Measurements from ENCODE around the gene ZNF227. TPM values are rescaled to one million over a fixed set of nuclear protein-coding genes. Genes with fewer than 3 reads are reported as not detected.

Gene ZNF227
- polyA plus RNA-seq, 3 donors = 2.6 to 4.9 (median 3.8) TPM

GRCh38 chr19:44192127-44192526 is 20.2 kb upstream of the ZNF227 start:
- no peaks in the 10 kb centered on the region for H3K4me1 ChIP-seq (ENCODE audit: control insufficient read depth in 1 of 2, insufficient read depth in 2 of 2, low read length in 2 of 2)
- no peak overlapping the region for H2AFZ ChIP-seq (ENCODE audit: insufficient read depth, low read depth, low read length, poor library complexity, severe bottlenecking)
- peaks cover 8 to 42% of the 10 kb centered on the region in 2 donors for H3K9me3 ChIP-seq (replicated peaks in 1 of 2; ENCODE audit: control insufficient read depth in 1 of 2, insufficient read depth in 1 of 2, low read length in 2 of 2)
- no peak overlapping the region for H3K4me3 ChIP-seq (replicated peaks in 1 of 3; ENCODE audit: low read depth in 2 of 3, low read length in 3 of 3)
- no peak overlapping the region for H3K4me2 ChIP-seq (replicated peaks; ENCODE audit: extremely low read depth, low read length, poor library complexity, severe bottlenecking)
- no peak overlapping the region for H3K27ac ChIP-seq (ENCODE audit: low read depth in 1 of 2, low read length in 2 of 2)
- intact Hi-C loops (cut with micrococcal nuclease) = no loop called here
- Mint-ChIP-seq H3K36me3 (no peaks in the 10 kb centered on the region), H3K27me3 (ENCODE audit: low read depth in 3 of 3) (peaks cover 0 to 4% (median 1%) of the 10 kb centered on the region in 3 donors), H3K9me3 (peaks cover 19 to 43% (median 22%) of the 10 kb centered on the region in 7 donors), H3K27ac (no peak overlapping the region), H3K4me1 (no peaks in the 10 kb centered on the region), H3K4me3 (no peak overlapping the region)
- DNase-seq = no peak
- no peak for TF ChIP-seq CTCF (IDR thresholded peaks at IDR 0.05)
- 90% methylated on average over 3 of the region's 5 CpGs for WGBS (ENCODE audit: insufficient coverage)
- H3K27me3 ChIP-seq (ENCODE audit: control insufficient read depth in 2 of 2, insufficient read depth in 2 of 2, low read length in 2 of 2) = no peaks in the 10 kb centered on the region
- H3K9ac ChIP-seq (ENCODE audit: insufficient read depth, low read length, poor library complexity, severe bottlenecking) = no peak overlapping the region
- no peaks in the 10 kb centered on the region for H3K79me2 ChIP-seq (ENCODE audit: insufficient read depth, low read length)
- H4K20me1 ChIP-seq (ENCODE audit: insufficient read depth, low read length) = no peaks in the 10 kb centered on the region
- H3K36me3 ChIP-seq (replicated peaks in 1 of 2; ENCODE audit: control insufficient read depth in 1 of 2, insufficient read depth in 2 of 2, low read length in 2 of 2) = no peaks in the 10 kb centered on the region

- Histone ChIP-seq H3K36me3 (replicated peaks in 1 of 2; ENCODE audit: control insufficient read depth in 1 of 2, insufficient read depth in 2 of 2, low read length in 2 of 2) (no peaks in the 10 kb centered on the region), H4K20me1 (ENCODE audit: insufficient read depth, low read length) (no peaks in the 10 kb centered on the region), H2AFZ (ENCODE audit: insufficient read depth, low read depth, low read length, poor library complexity, severe bottlenecking) (no peak overlapping the region), H3K4me1 (ENCODE audit: control insufficient read depth in 1 of 2, insufficient read depth in 2 of 2, low read length in 2 of 2) (no peaks in the 10 kb centered on the region), H3K4me2 (replicated peaks; ENCODE audit: extremely low read depth, low read length, poor library complexity, severe bottlenecking) (no peak overlapping the region), H3K79me2 (ENCODE audit: insufficient read depth, low read length) (no peaks in the 10 kb centered on the region), H3K9me3 (replicated peaks in 1 of 2; ENCODE audit: control insufficient read depth in 1 of 2, insufficient read depth in 1 of 2, low read length in 2 of 2) (peaks cover 20 to 28% of the 10 kb centered on the region in 2 donors), H3K4me3 (replicated peaks in 1 of 3; ENCODE audit: low read depth in 2 of 3, low read length in 3 of 3) (no peak overlapping the region), H3K27ac (ENCODE audit: low read depth in 1 of 2, low read length in 2 of 2) (no peak overlapping the region), H3K9ac (ENCODE audit: insufficient read depth, low read length, poor library complexity, severe bottlenecking) (no peak overlapping the region), H3K27me3 (ENCODE audit: control insufficient read depth in 2 of 2, insufficient read depth in 2 of 2, low read length in 2 of 2) (no peaks in the 10 kb centered on the region)
- H3K27ac Mint-ChIP-seq = no peak overlapping the region
- no peak overlapping the region for H3K4me3 Mint-ChIP-seq
- peaks cover 17 to 52% (median 27%) of the 10 kb centered on the region in 7 donors for H3K9me3 Mint-ChIP-seq
- no peak for DNase-seq
- intact Hi-C loops (cut with micrococcal nuclease) = no loop called here
- H3K4me1 Mint-ChIP-seq = no peaks in the 10 kb centered on the region
- H3K36me3 Mint-ChIP-seq = no peaks in the 10 kb centered on the region
- no peak for TF ChIP-seq CTCF (IDR thresholded peaks at IDR 0.05)
- peaks cover 0 to 7% (median 2%) of the 10 kb centered on the region in 3 donors for H3K27me3 Mint-ChIP-seq (ENCODE audit: low read depth in 3 of 3)
Measured at GRCh38 chr19:44196772-44197171, 15.6 kb upstream of the ZNF227 start.
